Measurements from ENCODE around the gene FAM76A.
"Not testable (repeated sequence)": the region's sequence is repeated elsewhere in the genome, so short reads cannot be mapped to it uniquely, and the experiment has no call there.

Gene FAM76A

DNA sequence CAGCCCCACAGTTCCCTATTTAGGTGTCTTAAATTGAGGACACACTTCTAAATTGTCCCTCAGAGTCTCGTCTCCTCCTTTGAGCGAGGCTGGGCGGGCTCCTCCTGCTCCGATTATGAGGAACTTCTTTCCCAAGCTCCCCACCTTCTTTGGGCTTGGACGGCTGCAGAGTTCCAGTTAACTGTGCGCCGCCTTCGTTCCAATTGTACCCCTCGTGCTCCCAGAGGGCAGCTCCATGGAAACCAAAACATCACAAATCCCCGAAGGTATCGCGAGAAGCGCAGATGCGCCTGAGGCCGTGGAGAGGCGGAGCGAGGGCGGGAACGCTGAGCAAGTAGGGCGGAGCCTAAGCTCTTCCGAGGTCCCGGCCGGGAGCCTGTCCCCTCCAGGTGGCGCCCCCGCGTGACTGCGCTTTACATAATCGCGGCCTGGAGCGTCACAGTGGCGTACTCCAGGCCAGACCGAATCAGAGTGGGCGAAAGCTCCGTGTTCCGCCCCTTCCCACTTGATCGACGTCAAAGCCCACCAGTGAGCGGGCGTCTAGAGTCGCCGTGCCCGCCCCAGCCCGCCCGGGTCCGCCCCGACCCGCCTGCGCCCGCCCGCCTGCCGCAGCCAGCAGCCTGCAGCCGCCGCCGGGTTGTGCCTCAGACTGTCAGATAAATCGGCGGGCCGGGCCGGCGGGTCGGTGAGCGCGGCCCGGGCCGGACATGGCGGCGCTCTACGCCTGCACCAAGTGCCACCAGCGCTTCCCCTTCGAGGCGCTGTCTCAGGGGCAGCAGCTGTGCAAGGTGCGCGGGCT is at the start of gene FAM76A:
Gene FAM76A, plus strand, starts transcription at position 588 of the 799 bp plus-strand sequence. Its CDS starts 120 bp downstream, at position 708.
- DNase-seq, result peak; percentile 97 to 99 (median 98)

DNA sequence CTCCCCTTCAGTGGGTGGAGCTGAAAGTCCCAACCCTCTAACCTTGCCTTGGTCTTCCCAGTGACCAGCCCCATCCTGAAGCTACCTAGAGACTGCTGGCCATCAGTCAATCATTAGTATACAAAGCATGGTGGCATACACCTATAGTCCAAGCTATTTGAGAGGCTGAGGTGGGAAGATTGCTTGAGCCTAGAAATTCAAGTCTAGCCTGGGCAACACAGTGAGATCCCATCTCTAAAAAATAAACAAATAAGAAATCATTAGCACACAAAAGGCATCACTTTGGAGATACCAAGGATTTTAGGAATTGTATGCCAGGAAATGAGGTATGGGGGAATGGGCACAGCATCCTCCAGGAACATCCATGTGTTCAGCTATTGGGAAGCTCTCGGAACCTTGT is 49.4 kb upstream of the FAM76A start:
- no peak for DNase-seq

DNA sequence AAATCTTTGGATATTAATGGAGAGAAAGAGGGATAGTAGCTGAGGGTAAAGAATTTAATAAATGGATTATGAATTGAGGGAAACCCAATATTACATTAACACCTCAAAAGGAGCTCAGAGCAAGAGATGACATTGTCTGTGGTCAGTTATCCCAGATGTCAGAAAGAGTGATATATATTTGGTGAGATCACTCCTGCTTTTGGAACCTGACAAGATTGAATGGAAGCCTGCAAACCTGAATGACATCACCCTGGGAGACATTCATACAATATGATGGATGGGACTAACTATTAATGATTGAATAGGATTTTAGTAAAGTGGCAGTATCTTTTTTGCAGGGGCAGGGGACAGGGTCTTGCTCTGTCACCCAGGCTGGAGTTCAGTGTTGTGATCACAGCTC is 47.0 kb upstream of the FAM76A start:
- DNase-seq, result no peak

DNA sequence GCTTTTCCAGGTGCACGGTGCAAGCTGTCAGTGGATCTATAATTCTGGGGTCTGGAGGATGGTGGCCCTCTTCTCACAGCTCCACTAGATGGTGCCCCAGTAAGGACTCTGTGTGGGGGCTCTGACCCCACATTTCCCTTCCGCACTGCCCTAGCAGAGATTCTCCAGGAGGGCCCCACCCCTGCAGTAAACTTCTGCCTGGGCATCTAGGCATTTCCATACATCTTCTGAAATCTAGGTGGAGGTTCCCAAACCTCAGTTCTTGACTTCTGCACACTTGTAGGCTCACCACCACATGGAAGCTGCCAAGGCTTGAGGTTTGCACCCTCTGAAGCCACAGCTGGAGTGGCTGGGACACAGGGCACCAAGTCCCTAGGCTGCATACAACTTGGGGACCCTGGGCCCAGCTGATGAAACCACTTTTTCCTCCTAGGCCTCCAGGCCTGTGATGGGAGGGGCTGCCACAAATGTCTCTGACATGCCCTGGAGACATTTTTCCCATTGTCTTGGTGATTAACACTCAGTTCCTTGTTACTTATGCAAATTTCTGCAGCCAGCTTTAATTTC is 45.5 kb upstream of the FAM76A start:
- not testable (repeated sequence) for DNase-seq

GRCh38 chr1:27681580-27681979 is 44.2 kb upstream of the FAM76A start:
- not testable (repeated sequence) for DNase-seq

DNA sequence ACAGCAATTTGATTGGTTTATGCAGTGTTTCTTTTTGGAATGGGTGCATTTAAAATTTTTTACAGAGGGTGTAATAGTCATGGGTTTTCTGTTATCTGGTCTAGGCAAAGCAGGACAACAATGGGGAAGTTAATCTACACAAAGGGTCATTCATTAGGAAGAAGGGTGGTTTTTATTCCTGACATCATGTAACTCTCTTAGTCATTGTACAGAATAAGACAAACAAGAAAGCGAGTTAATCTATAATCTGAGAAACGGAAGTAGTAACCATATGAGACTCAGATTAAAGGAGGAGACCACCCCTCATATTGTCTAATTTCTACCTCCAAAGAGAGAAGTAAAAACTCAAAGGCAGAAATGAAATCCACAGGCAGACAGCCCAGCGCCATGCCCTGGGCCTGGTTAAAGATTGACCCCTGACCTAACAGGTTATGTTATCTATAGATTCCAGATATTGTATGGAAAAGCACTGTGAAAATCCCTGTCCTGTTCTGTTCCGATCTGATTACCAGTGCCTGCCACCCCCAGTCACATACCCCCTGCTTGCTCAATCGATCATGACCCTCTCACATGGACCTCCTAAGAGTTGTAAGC is 43.3 kb upstream of the FAM76A start:
- DNase-seq, result no peak

DNA sequence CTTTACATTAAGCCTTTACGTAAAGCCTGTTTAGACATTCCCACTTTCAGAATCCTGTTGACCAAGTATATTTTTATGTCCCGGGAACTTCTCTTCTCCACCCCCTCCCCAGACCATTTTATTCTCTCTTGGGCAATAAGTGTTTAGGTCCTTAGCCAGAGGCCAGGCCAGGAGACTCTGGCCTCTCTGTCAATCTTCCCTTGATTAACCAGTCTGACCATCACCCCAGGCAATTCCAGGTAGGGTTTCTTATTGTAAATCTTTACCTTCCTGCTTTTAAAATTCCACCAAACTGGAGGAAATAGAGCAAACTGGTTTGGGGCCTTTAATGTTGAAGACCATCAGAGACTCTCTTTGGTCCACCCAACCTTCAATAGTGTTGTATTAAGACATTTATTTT is 41.6 kb upstream of the FAM76A start:
- DNase-seq, result no peak

DNA sequence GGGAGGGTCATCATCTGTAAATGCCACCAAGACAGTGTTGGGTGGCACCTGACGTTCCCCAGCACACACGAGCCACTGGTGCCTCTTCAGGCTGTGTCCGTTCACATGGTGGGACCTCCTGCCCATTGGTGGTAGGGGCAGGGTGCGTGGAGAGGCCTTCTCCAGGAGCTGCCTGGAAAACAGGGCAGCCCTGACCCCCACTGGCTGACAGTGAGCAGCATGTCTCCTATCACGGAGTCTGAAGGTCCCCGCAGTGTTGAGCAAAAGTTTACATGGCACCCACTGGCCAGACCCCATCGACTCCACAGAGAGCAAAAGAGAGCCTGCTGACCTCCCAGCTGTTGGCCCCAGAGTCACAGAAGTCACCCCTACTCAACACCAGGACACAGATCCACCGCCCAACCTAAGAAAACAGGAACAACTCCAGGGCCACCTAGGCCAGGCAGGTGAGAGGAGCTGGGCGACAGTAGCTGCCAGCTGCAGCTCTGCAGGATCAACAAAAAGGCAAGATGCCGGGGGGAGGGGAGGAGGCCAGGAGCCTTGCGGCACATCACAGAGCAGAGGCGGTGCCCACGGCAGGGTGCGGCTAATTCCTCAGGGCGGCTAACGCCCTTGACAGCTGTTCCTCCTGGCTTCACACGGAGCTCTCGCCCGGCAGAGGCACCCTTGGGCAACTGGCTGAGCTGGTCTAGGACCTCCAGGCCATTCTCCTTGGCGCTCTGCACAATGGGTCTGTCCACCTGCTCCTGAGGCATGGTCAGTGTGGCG is 39.4 kb upstream of the FAM76A start:
- DNase-seq, result no peak

- DNase-seq, result no peak
These were observed 37.9 kb upstream of the FAM76A start for GRCh38 chr1:27687906-27688305.

DNA sequence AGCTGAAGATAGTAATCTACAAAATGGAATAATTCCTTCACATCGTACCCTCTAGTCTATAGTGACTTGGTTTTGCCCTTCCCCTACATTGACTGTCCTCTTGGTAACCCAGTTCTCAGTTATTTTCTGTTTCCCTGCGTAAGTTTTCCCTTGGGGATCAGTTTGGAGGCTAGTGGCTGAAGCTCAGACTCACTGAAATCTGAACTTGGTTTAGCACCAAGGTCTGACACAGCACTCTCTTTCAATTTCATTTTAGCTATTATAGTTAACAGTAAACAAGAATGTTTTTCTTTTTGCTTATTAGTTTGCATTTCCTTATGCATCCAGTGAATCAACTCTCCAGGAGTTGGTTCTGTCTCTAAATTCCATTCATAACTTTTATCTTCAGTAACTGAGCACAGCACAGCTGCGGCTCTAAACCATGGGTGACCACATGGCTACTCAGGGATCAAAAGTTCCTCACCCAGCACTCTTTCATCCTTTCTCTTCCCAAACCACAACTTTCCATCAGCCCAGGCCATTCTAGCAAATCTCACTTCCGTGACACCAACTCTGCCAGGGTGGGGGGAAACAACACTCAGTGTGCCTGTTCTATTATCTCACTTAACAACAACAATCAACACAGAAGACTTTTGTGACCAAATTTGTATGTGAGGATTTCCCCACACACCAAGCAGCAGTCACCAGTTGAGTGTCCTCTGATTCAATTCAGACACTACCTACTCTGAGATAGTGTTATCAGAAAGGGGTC is 36.2 kb upstream of the FAM76A start:
- DNase-seq, result no peak

DNA sequence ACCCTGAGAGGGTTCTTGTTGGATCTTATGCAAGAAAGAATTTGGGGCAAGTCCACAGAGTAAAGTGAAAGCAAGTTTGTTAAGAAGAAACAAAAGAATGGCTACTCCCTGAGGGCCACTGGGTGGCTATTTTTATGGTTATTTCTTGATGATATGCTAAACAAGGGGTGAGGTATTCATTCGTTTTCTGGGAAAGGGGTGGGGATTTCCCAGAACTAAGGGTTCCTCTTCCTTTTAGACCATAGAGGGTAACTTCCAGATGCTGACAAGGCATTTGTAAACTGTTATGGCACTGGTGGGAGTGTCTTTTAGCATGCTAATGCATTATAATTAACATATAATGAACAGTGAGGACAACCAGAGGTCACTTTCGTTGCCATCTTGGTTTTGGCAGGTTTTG is 35.6 kb upstream of the FAM76A start:
- no peak for DNase-seq

DNA sequence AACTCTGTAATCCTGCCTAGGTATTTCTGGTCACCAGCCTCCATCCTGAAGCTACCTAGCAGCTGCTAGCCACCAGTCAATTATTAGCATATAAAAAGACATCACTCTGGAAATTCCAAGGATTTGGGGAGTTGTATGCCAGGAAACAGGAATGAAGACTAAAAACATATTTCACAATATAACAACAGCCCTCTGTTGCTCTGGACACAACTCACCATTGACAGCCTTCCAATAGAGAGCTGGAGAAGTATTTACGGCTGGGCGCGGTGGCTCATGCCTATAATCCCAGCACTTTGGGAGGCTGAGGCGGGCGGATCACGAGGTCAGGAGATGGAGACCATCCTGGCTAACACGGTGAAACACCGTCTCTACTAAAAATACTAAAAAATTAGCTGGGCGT is 28.9 kb upstream of the FAM76A start:
- DNase-seq, result not testable (repeated sequence)

- no peak for DNase-seq
These were observed 20.8 kb upstream of the FAM76A start for GRCh38 chr1:27704958-27705357.

GRCh38 chr1:27705545-27705944 is 20.2 kb upstream of the FAM76A start:
- DNase-seq, result no peak

GRCh38 chr1:27710574-27710973 is 15.2 kb upstream of the FAM76A start:
- no peak for DNase-seq

- DNase-seq, result no peak
These were observed 12.5 kb upstream of the FAM76A start for GRCh38 chr1:27713139-27713725.

GRCh38 chr1:27713869-27714513 is 11.8 kb upstream of the FAM76A start:
- DNase-seq, result no peak

DNA sequence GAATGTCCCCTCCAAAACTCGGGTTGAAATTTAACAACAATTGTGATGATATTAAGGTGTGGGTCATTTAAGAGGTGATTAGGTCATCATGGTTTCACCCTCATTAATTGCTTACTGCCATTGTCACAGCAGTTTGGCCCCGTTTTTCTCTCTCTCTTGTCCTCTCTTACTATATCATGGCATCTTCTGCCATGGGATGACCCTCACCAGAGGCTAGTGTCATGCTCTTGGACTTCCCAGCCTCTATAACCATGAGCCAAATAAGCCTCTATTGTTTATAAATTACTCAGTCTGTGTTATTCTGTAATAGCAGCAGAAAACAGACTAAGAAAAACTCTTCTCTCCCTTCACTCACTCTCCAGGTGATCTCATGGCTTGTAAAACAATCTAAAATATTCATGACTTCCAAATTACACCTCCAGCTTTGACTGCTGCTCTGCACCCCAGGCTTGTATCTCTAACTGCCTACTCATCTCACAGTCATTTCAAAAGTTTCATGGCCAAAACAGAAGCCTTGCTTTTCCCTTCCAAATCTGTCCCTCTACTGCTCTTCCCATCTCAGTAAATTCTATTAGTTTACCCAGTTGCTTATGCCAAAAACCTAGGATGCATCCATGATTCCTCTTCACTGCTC is 9.4 kb upstream of the FAM76A start:
- DNase-seq, result no peak

GRCh38 chr1:27719286-27720251 is 6.2 kb upstream of the FAM76A start:
- no peak for DNase-seq

DNA sequence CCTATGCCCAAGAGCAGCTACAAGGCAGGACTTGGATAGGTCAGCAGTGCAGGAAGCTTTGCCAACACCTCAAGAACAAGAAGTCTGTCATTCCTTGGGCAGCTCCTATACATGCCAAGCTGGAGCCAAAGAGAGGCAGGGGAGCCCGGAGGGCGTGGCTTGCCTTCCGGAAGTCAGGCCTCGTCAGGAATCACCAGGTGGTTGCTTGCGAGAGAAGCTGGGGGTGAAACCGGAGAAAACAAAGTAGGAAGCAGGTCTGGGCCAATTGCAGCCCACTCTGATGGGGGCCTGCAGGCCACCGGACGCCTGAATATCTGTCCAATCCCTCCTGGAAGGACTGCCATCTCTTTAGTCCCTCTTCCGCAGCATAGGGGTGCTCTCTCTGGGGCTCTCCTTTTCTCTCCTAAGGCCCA is 794 bp upstream of the FAM76A start:
- no peak for DNase-seq

Data from activated CD4-positive, CD25-positive, alpha-beta regulatory T cell (primary cell).